Nephron (organoid): Measurements from ENCODE around the gene GCG.
A peak's percentile ranks its signal among the peaks of the same experiment; 100 is the strongest.

Experiments
- H3K27ac Mint-ChIP-seq, 3 experiments: 2 replicates each; pipeline ENCODE4 v1.8.0; 2020; ENCODE audit warnings: mixed read lengths in 3 of 3, mild to moderate bottlenecking in 2 of 3, moderate library complexity in 1 of 3
- H3K27me3 Mint-ChIP-seq: 2 replicates; pipeline ENCODE4 v1.8.0; 2021; ENCODE audit warnings: low read depth, mild to moderate bottlenecking, moderate library complexity, mixed read lengths
- H3K36me3 Mint-ChIP-seq: 2 replicates; pipeline ENCODE4 v1.8.0; 2020; ENCODE audit warnings: low read depth, mixed read lengths
- H3K4me1 Mint-ChIP-seq: 2 replicates; pipeline ENCODE4 v1.8.0; 2020; ENCODE audit warnings: mixed read lengths
- H3K4me3 Mint-ChIP-seq, 3 experiments: 2 replicates each; pipeline ENCODE4 v1.8.0; 2020; ENCODE audit warnings: mild to moderate bottlenecking in 3 of 3, mixed read lengths in 3 of 3, moderate library complexity in 2 of 3
- H3K9me3 Mint-ChIP-seq: 2 replicates; pipeline ENCODE4 v1.8.0; 2020; ENCODE audit warnings: mixed read lengths
- CTCF ChIP-seq, 3 experiments: fragments of 200-600 bp; sonication (generic); IDR thresholded peaks; one replicate each; pipeline ENCODE4 v1.5.0; 2021; ENCODE audit warnings: antibody characterized with exemption in 3 of 3; ENCODE audit not compliant: unreplicated experiment in 3 of 3

GCG gene

GRCh38 chr2:162125138-162125537 lies 26.9 kb downstream of the GCG start:
- Mint-ChIP-seq H3K27ac (peak overlapping the region in 1 of 3 experiments; percentile 84), H3K4me1 (peaks cover 23% of the 10 kb centered on the region), H3K9me3 (no peaks in the 10 kb centered on the region), H3K4me3 (no peak overlapping the region), H3K36me3 (no peaks in the 10 kb centered on the region), H3K27me3 (peaks cover 5% of the 10 kb centered on the region)
- no peak for TF ChIP-seq CTCF (IDR thresholded peaks at IDR 0.05; ENCODE audit: unreplicated experiment in 3 of 3)

DNA sequence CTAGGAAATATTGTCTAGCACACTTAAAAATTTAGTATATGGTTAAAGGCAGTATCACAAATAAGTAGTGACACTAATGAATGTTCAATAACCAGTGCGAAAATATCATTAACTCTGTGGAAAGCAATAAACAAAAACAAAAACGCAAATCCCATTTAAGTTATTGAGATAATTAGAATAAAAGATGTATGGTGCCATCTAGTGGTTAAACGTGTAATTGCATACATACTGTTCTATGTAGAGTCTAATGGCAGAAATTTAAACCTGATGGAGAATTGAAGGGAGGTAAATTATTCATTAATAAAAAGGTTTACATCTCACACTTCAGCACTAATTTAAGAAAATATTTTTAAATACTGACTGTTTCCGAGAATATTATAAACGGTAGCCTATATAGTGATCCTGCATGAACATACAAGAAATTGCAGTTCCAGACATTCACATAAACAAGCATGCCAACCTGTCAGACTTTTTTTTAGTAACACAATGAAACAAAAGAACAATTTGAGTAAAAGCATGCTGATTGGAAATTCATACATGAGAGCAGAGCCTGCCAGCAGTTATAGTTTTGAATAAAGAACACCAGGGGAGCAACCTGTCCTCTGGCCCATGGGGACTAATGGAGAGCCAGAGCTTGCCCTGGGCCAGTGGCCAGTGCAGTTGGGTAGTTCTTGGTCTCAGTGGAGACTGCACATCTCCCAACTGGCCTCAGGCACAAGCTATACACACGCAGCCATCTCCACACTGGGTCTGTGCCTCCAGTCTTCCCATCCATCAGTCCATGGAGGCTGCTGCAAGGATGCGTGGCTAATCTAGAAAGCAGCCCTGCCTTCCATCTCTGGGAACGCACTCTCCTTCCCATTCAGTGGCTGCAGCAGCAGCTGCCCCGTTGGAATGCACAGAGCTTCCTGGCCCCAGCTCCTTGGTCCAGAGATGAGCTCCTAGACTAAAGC lies 28.0 kb downstream of the GCG start:
- Mint-ChIP-seq H3K36me3 (no peaks in the 10 kb centered on the region), H3K4me3 (no peak overlapping the region), H3K27me3 (peaks cover 5% of the 10 kb centered on the region), H3K4me1 (peaks cover 23% of the 10 kb centered on the region), H3K9me3 (no peaks in the 10 kb centered on the region), H3K27ac (no peak overlapping the region)
- peak; percentile 68 to 85 (median 83) for TF ChIP-seq CTCF (IDR thresholded peaks at IDR 0.05; ENCODE audit: unreplicated experiment in 3 of 3)

DNA sequence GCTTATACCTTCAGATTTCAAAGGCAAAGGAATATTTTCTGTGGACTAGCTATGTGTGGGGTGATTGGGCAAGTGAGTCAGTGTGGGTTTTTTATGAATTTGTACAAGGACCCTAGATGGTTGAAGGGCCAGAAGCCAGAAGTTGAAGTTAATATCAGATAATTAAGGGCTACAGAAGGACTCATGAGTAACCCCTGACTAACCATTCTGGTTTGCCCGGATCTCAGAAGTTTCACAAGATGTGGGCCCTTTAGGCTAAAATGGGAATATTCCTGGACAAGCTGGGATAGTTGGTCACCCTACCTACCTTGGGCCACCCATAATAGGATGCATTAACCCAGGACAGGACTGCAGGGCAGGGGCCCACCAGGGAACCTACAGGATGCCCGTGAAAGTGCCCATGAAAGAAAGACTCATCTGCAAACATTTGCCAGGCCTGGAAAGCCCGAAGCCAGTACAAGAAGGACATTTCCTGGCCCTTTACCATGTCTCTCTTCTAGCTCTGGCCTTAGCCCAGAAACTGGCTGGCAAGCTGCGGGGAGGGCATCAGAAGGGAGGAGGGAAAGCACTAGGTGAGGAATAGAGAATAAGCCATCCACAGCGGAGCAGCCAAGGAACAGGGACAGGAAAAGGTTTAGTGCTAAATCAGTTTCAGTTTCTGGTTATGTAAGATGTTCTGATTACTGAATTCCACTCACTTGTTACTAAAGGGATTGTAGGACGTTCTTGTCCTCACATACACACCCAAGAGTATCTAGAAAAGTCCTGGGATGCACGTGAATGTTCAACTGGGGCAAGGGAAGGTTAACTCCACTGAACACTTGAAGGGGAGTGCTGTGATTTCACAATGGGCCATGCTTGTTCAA lies 33.6 kb downstream of the GCG start:
- H3K27me3 Mint-ChIP-seq: peaks cover 3% of the 10 kb centered on the region
- peaks cover 8% of the 10 kb centered on the region for H3K9me3 Mint-ChIP-seq
- H3K36me3 Mint-ChIP-seq: peaks cover 4% of the 10 kb centered on the region
- no peak for TF ChIP-seq CTCF (IDR thresholded peaks at IDR 0.05; ENCODE audit: unreplicated experiment in 3 of 3)
- H3K4me3 Mint-ChIP-seq: no peak overlapping the region
- no peaks in the 10 kb centered on the region for H3K4me1 Mint-ChIP-seq
- no peak overlapping the region for H3K27ac Mint-ChIP-seq

DNA sequence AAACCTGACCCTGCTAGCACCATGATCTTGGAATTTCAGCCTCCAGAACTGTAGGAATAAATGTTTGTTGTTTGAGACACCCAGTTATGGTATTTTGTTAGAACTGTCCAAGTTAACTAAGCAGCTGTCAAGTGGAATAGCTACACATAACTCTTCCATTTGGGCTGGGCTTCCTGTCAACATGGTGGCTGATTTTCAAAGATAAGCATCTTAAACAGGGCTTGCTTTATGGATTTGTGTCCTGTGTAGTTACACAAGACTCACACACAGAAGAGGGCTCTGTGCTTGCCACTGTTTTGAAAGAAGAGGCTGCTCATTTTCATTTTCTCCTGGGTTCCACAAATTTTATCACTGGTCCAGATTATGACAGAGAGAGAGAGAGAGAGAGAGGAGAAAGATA lies 35.7 kb downstream of the GCG start:
- no peak for TF ChIP-seq CTCF (IDR thresholded peaks at IDR 0.05; ENCODE audit: unreplicated experiment in 3 of 3)
- H3K36me3 Mint-ChIP-seq: peaks cover 4% of the 10 kb centered on the region
- peaks cover 3% of the 10 kb centered on the region for H3K27me3 Mint-ChIP-seq
- H3K27ac Mint-ChIP-seq: no peak overlapping the region
- peaks cover 8% of the 10 kb centered on the region for H3K9me3 Mint-ChIP-seq
- no peaks in the 10 kb centered on the region for H3K4me1 Mint-ChIP-seq
- no peak overlapping the region for H3K4me3 Mint-ChIP-seq

- Mint-ChIP-seq H3K9me3 (peaks cover 8% of the 10 kb centered on the region), H3K27me3 (peaks cover 3% of the 10 kb centered on the region), H3K36me3 (peaks cover 4% of the 10 kb centered on the region), H3K4me1 (no peaks in the 10 kb centered on the region), H3K4me3 (no peak overlapping the region), H3K27ac (no peak overlapping the region)
- TF ChIP-seq CTCF (IDR thresholded peaks at IDR 0.05; ENCODE audit: unreplicated experiment in 3 of 3): no peak
Observed at GRCh38 chr2:162115076-162115475, 37.0 kb downstream of the GCG start.
